Measurements from ENCODE around the gene PLA2G1B. TPM values are rescaled to one million over a fixed set of nuclear protein-coding genes. Genes with fewer than 3 reads are reported as not detected.

PLA2G1B gene
- total and polyA plus RNA-seq, 4 donors: 6.5 to 193 (median 29.1) TPM

GRCh38 chr12:120286768-120287490 lies 40.6 kb downstream of the PLA2G1B start:
- no peaks in the 10 kb centered on the region for H3K9me3 ChIP-seq (ENCODE audit: control insufficient read depth in 4 of 4, insufficient read depth in 3 of 4, low read length in 3 of 4)
- WGBS, 2 donors: 58 to 83% methylated on average over 7 of the region's 7 CpGs
- peaks cover 0 to 9% (median 2%) of the 10 kb centered on the region in 5 donors for H3K4me1 ChIP-seq (ENCODE audit: control insufficient read depth in 5 of 5, insufficient read depth in 5 of 5, low read length in 5 of 5)
- H3K4me3 ChIP-seq: no peak overlapping the region
- no peak for DNase-seq
- H3K27ac ChIP-seq (ENCODE audit: low read depth in 1 of 2, low read length in 1 of 2): no peak overlapping the region
- H3K36me3 ChIP-seq (ENCODE audit: control insufficient read depth in 4 of 4, insufficient read depth in 4 of 4, low read length in 4 of 4): no peaks in the 10 kb centered on the region
- TF ChIP-seq, protein P1, sequence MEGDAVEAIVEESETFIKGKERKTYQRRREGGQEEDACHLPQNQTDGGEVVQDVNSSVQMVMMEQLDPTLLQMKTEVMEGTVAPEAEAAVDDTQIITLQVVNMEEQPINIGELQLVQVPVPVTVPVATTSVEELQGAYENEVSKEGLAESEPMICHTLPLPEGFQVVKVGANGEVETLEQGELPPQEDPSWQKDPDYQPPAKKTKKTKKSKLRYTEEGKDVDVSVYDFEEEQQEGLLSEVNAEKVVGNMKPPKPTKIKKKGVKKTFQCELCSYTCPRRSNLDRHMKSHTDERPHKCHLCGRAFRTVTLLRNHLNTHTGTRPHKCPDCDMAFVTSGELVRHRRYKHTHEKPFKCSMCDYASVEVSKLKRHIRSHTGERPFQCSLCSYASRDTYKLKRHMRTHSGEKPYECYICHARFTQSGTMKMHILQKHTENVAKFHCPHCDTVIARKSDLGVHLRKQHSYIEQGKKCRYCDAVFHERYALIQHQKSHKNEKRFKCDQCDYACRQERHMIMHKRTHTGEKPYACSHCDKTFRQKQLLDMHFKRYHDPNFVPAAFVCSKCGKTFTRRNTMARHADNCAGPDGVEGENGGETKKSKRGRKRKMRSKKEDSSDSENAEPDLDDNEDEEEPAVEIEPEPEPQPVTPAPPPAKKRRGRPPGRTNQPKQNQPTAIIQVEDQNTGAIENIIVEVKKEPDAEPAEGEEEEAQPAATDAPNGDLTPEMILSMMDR (IDR thresholded peaks at IDR 0.05; ENCODE audit: control extremely low read depth, extremely low read depth): no peak
- H3K9ac ChIP-seq (ENCODE audit: insufficient read depth in 1 of 2, low read length in 2 of 2): no peak overlapping the region
- no peaks in the 10 kb centered on the region for H3K27me3 ChIP-seq (ENCODE audit: control insufficient read depth in 3 of 3, insufficient read depth in 3 of 3, low read length in 2 of 3)
- no peak for ATAC-seq (ENCODE audit: insufficient read depth, low FRiP score)

DNA sequence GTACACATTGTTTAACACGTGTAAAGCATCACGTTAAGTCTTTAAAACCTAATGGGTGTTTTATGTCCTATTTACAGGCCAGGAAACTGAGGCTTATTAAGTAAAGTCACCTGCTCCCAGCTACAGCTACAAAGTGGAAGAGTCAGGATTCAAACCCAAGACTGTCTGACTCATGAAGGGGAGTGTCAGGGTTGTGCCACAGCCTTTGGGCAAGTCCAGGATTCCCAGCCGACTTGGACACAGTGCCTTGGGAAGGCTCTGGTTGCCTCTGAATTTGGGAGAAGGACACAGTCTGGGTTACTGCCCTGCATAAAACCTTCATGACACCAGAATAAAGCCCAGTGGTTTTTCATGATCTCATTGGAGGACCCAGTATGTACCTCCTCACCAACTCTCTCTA lies 43.2 kb downstream of the PLA2G1B start:
- ATAC-seq (ENCODE audit: insufficient read depth, low FRiP score) (no peak), DNase-seq (no peak)
- H3K27me3 ChIP-seq (ENCODE audit: control insufficient read depth in 3 of 3, insufficient read depth in 3 of 3, low read length in 2 of 3): no peaks in the 10 kb centered on the region
- H3K4me3 ChIP-seq: no peak overlapping the region
- WGBS, 2 donors: 80 to 88% methylated on average over 3 of the region's 3 CpGs
- H3K36me3 ChIP-seq (ENCODE audit: control insufficient read depth in 4 of 4, insufficient read depth in 4 of 4, low read length in 4 of 4): no peaks in the 10 kb centered on the region
- H3K27ac ChIP-seq (ENCODE audit: low read depth in 1 of 2, low read length in 1 of 2): no peak overlapping the region
- TF ChIP-seq, protein P1 (IDR thresholded peaks at IDR 0.05; ENCODE audit: control extremely low read depth, extremely low read depth): no peak
- no peaks in the 10 kb centered on the region for H3K9me3 ChIP-seq (ENCODE audit: control insufficient read depth in 4 of 4, insufficient read depth in 3 of 4, low read length in 3 of 4)
- no peak overlapping the region for H3K9ac ChIP-seq (ENCODE audit: insufficient read depth in 1 of 2, low read length in 2 of 2)
- peaks cover 0 to 4% (median 0%) of the 10 kb centered on the region in 5 donors for H3K4me1 ChIP-seq (ENCODE audit: control insufficient read depth in 5 of 5, insufficient read depth in 5 of 5, low read length in 5 of 5)

DNA sequence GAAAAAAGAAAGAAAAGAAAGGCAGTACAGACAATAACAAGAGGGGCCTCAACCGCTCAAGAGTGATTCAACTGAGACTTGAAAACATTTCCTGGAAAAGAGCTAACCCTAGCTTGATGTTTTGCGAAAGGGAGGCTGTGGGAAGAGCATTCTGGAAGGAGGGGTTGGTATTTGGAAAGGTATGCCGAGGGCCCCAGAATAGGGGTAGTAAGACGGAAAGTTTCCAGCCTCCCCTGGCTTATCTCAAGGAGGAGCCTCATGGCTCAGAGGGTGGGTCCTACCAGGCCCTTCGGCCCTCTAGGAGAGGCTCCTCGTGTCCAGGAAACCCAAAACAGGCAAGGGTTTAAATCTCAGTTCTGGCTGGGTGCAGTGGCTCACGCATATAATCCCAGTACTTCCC lies 44.3 kb downstream of the PLA2G1B start:
- WGBS, 2 donors: 63 to 78% methylated on average over 7 of the region's 7 CpGs
- H3K4me3 ChIP-seq: no peak overlapping the region
- no peak for ATAC-seq (ENCODE audit: insufficient read depth, low FRiP score)

More for the DNA sequence above, 44.3 kb downstream of the PLA2G1B start:
- TF ChIP-seq, protein P1 (IDR thresholded peaks at IDR 0.05; ENCODE audit: control extremely low read depth, extremely low read depth): no peak
- no peaks in the 10 kb centered on the region for H3K36me3 ChIP-seq (ENCODE audit: control insufficient read depth in 4 of 4, insufficient read depth in 4 of 4, low read length in 4 of 4)
- peaks cover 0 to 4% (median 0%) of the 10 kb centered on the region in 5 donors for H3K4me1 ChIP-seq (ENCODE audit: control insufficient read depth in 5 of 5, insufficient read depth in 5 of 5, low read length in 5 of 5)
- DNase-seq: peak in 1 of 3 donors; percentile 4
- no peak overlapping the region for H3K9ac ChIP-seq (ENCODE audit: insufficient read depth in 1 of 2, low read length in 2 of 2)
- no peaks in the 10 kb centered on the region for H3K9me3 ChIP-seq (ENCODE audit: control insufficient read depth in 4 of 4, insufficient read depth in 3 of 4, low read length in 3 of 4)
- H3K27ac ChIP-seq (ENCODE audit: low read depth in 1 of 2, low read length in 1 of 2): no peak overlapping the region
- no peaks in the 10 kb centered on the region for H3K27me3 ChIP-seq (ENCODE audit: control insufficient read depth in 3 of 3, insufficient read depth in 3 of 3, low read length in 2 of 3)

Data from lung (tissue), 12 donors.